Mesenchymal stem cell (in vitro differentiated cells and primary cell): Measurements from ENCODE around the gene SUMO3. TPM values are rescaled to one million over a fixed set of nuclear protein-coding genes. Genes with fewer than 3 reads are reported as not detected.

Source experiments
- DNase-seq: peaks from one replicate; pipeline ENCODE4 v3.0.0-alpha.2; 2013
- H2AFZ ChIP-seq: one replicate; pipeline ENCODE4 v1.6.1; 2013; ENCODE audit warnings: low read depth, mild to moderate bottlenecking, control low read depth, inconsistent platforms, low read length, moderate library complexity
- H2AK5ac ChIP-seq: 2 replicates; pipeline ENCODE4 v1.6.1; 2013; ENCODE audit warnings: low read length, moderate library complexity, mild to moderate bottlenecking, inconsistent platforms; ENCODE audit not compliant: severe bottlenecking
- H2BK120ac ChIP-seq: one replicate; pipeline ENCODE4 v1.6.1; 2013; ENCODE audit warnings: low read depth, mild to moderate bottlenecking, inconsistent platforms, low read length, moderate library complexity
- H2BK12ac ChIP-seq, 2 experiments: one replicate each; pipeline ENCODE4 v1.6.1; 2013; ENCODE audit warnings: inconsistent platforms in 2 of 2, low read length in 2 of 2, mild to moderate bottlenecking in 2 of 2, moderate library complexity in 2 of 2, control low read depth in 1 of 2
- H2BK15ac ChIP-seq: one replicate; pipeline ENCODE4 v1.6.1; 2013; ENCODE audit warnings: mild to moderate bottlenecking, low read depth, inconsistent platforms; ENCODE audit not compliant: poor library complexity, severe bottlenecking
- H2BK5ac ChIP-seq: 2 replicates; pipeline ENCODE4 v1.6.1; 2013; ENCODE audit warnings: low read depth, mild to moderate bottlenecking, low read length, control low read depth, inconsistent platforms; ENCODE audit not compliant: poor library complexity, severe bottlenecking
- H3K14ac ChIP-seq, 2 experiments: one replicate each; pipeline ENCODE4 v1.6.1; 2013; ENCODE audit warnings: inconsistent platforms in 2 of 2, low read length in 2 of 2, control low read depth in 1 of 2, mild to moderate bottlenecking in 1 of 2, moderate library complexity in 1 of 2
- H3K18ac ChIP-seq, 2 experiments: one replicate each; pipeline ENCODE4 v1.6.1; 2013; ENCODE audit warnings: inconsistent platforms in 2 of 2, low read length in 2 of 2, control low read depth in 1 of 2, low read depth in 1 of 2, mild to moderate bottlenecking in 1 of 2
- H3K23ac ChIP-seq, 2 experiments: one replicate each; pipeline ENCODE4 v1.6.1; 2013; ENCODE audit warnings: inconsistent platforms in 2 of 2, low read length in 2 of 2, mild to moderate bottlenecking in 2 of 2, moderate library complexity in 2 of 2, control low read depth in 1 of 2
- H3K27ac ChIP-seq: 2 replicates; pipeline ENCODE4 v1.5.1; 2013; ENCODE audit warnings: mild to moderate bottlenecking, moderate library complexity, low read length, control low read depth, inconsistent platforms; ENCODE audit not compliant: poor library complexity, severe bottlenecking
- H3K27me3 ChIP-seq, 2 experiments: 2 replicates each; pipeline versions ENCODE4 v1.6.1 to v1.7.0; 2013; ENCODE audit warnings: low read length in 2 of 2, mild to moderate bottlenecking in 2 of 2, moderate library complexity in 2 of 2, control low read depth in 1 of 2, inconsistent platforms in 1 of 2; ENCODE audit not compliant: control insufficient read depth in 1 of 2, insufficient read depth in 1 of 2
- H3K36me3 ChIP-seq, 2 experiments: 2 replicates each; pipeline versions ENCODE4 v1.6.1 to v1.7.0; 2013; ENCODE audit warnings: low read length in 2 of 2, control low read depth in 1 of 2, inconsistent platforms in 1 of 2, low read depth in 1 of 2, mild to moderate bottlenecking in 1 of 2; ENCODE audit not compliant: insufficient read depth in 2 of 2, control insufficient read depth in 1 of 2
- H3K4ac ChIP-seq, 2 experiments: one replicate each; pipeline ENCODE4 v1.6.1; 2013; ENCODE audit warnings: inconsistent platforms in 2 of 2, low read length in 2 of 2, mild to moderate bottlenecking in 2 of 2, moderate library complexity in 2 of 2, control low read depth in 1 of 2, low read depth in 1 of 2
- H3K4me1 ChIP-seq: 2 replicates; pipeline ENCODE4 v1.6.1; 2013; ENCODE audit warnings: low read depth, low read length, control low read depth; ENCODE audit not compliant: control insufficient read depth, insufficient read depth
- H3K4me2 ChIP-seq: 2 replicates; pipeline ENCODE4 v1.6.1; 2013; ENCODE audit warnings: low read length, mild to moderate bottlenecking, inconsistent platforms; ENCODE audit not compliant: poor library complexity, severe bottlenecking
- H3K4me3 ChIP-seq, 2 experiments: 2 replicates each; pipeline versions ENCODE4 v1.5.1 to v1.7.0; 2013; ENCODE audit warnings: low read length in 2 of 2, mild to moderate bottlenecking in 2 of 2, control low read depth in 1 of 2, low read depth in 1 of 2; ENCODE audit not compliant: insufficient read depth in 1 of 2
- H3K79me1 ChIP-seq: replicated peaks from 2 replicates; pipeline ENCODE4 v1.6.1; 2013; ENCODE audit warnings: mild to moderate bottlenecking, control low read depth, low read length, inconsistent platforms; ENCODE audit not compliant: poor library complexity, severe bottlenecking
- H3K9ac ChIP-seq: 2 replicates; pipeline ENCODE4 v1.7.0; 2013; ENCODE audit warnings: mild to moderate bottlenecking, low read length, moderate library complexity
- H3K9me3 ChIP-seq: 2 replicates; pipeline ENCODE4 v1.7.0; 2013; ENCODE audit warnings: mild to moderate bottlenecking, low read length; ENCODE audit not compliant: control insufficient read depth
- H4K8ac ChIP-seq: one replicate; pipeline ENCODE4 v1.6.1; 2013; ENCODE audit warnings: inconsistent platforms, mild to moderate bottlenecking, low read length, moderate library complexity
- H4K91ac ChIP-seq: one replicate; pipeline ENCODE4 v1.6.1; 2013; ENCODE audit warnings: mild to moderate bottlenecking, low read length, inconsistent platforms
- WGBS: methylation state at CpG from one replicate; pipeline ENCODE4 v1.1.7; 2013; ENCODE audit warnings: mixed read lengths; 5-methylcytosine and 5-hydroxymethylcytosine counted together
- polyA plus RNA-seq, 2 experiments: library from polyadenylated mRNA; stranded (reverse); fragments of 200-250 nt; gene quantifications; one replicate each; pipeline ENCODE4 v1.2.3, GENCODE V29; 2013

The SUMO3 gene
- polyA plus RNA-seq (2013, experiment 1 of 2), result 110 TPM
- 108 TPM for polyA plus RNA-seq (2013, experiment 2 of 2)

- peaks cover 28% of the 10 kb centered on the region for H3K4me1 ChIP-seq
- H3K27me3 ChIP-seq, result no peaks in the 10 kb centered on the region
- H2BK15ac ChIP-seq, result peak within 1 kb of the TSS; percentile 91
- H3K23ac ChIP-seq, result peak within 1 kb of the TSS in 1 of 2 experiments; percentile 92
- H2BK12ac ChIP-seq, result peak within 1 kb of the TSS; percentile 52 to 87
- 7% methylated on average over 57 of the region's 108 CpGs for WGBS
- H3K4ac ChIP-seq, result peak within 1 kb of the TSS; percentile 93 to 99
- peaks cover 25% of the 10 kb centered on the region for H3K79me1 ChIP-seq
- H2AK5ac ChIP-seq, result peak within 1 kb of the TSS; percentile 58
- H3K9ac ChIP-seq, result peak within 1 kb of the TSS; percentile 88
- peak; percentile 75 for DNase-seq
- no peak within 1 kb of the TSS for H3K27ac ChIP-seq
- H3K9me3 ChIP-seq, result peaks cover 24% of the 10 kb centered on the region
- peak within 1 kb of the TSS; percentile 98 for H4K8ac ChIP-seq
- H3K18ac ChIP-seq, result peak within 1 kb of the TSS; percentile 94 to 96
- H2BK5ac ChIP-seq, result peak within 1 kb of the TSS; percentile 85
- H4K91ac ChIP-seq, result peak within 1 kb of the TSS; percentile 95
- H2AFZ ChIP-seq, result peak within 1 kb of the TSS; percentile 75
- peak within 1 kb of the TSS; percentile 95 for H2BK120ac ChIP-seq
- H3K4me2 ChIP-seq, result peak within 1 kb of the TSS; percentile 87
- H3K36me3 ChIP-seq, result peaks cover 3 to 29% of the 10 kb centered on the region in 2 experiments
- peak within 1 kb of the TSS; percentile 82 to 88 for H3K4me3 ChIP-seq
- peak within 1 kb of the TSS in 1 of 2 experiments; percentile 91 for H3K14ac ChIP-seq
These were observed at the start of gene SUMO3 for GRCh38 chr21:44817914-44818639. Gene SUMO3 (minus strand): TSS chr21:44818062. CDS start chr21:44817968, 94 bp downstream.

GRCh38 chr21:44867464-44867863 lies 49.6 kb upstream of the SUMO3 start:
- H4K91ac ChIP-seq, result no peak overlapping the region
- no peak for DNase-seq
- H2BK120ac ChIP-seq, result no peak overlapping the region
- no peaks in the 10 kb centered on the region for H3K27me3 ChIP-seq
- no peak overlapping the region for H3K4me2 ChIP-seq
- H3K4ac ChIP-seq, result no peak overlapping the region
- H2AK5ac ChIP-seq, result peak overlapping the region; percentile 2
- no peak overlapping the region for H3K9ac ChIP-seq
- H3K9me3 ChIP-seq, result no peaks in the 10 kb centered on the region
- no peak overlapping the region for H2AFZ ChIP-seq
- peak overlapping the region; percentile 5 to 81 for H3K18ac ChIP-seq
- H2BK12ac ChIP-seq, result peak overlapping the region in 1 of 2 experiments; percentile 82
- WGBS, result 88% methylated on average over 15 of the region's 15 CpGs
- H3K27ac ChIP-seq, result no peak overlapping the region
- no peak overlapping the region for H2BK15ac ChIP-seq
- peak overlapping the region in 1 of 2 experiments; percentile 0 for H3K14ac ChIP-seq
- peaks cover 4% of the 10 kb centered on the region for H3K79me1 ChIP-seq
- H3K4me3 ChIP-seq, result no peak overlapping the region
- peaks cover 32% of the 10 kb centered on the region in 2 experiments for H3K36me3 ChIP-seq
- no peak overlapping the region for H2BK5ac ChIP-seq
- H3K4me1 ChIP-seq, result peaks cover 52% of the 10 kb centered on the region
- H4K8ac ChIP-seq, result peak overlapping the region; percentile 86
- H3K23ac ChIP-seq, result no peak overlapping the region

DNA sequence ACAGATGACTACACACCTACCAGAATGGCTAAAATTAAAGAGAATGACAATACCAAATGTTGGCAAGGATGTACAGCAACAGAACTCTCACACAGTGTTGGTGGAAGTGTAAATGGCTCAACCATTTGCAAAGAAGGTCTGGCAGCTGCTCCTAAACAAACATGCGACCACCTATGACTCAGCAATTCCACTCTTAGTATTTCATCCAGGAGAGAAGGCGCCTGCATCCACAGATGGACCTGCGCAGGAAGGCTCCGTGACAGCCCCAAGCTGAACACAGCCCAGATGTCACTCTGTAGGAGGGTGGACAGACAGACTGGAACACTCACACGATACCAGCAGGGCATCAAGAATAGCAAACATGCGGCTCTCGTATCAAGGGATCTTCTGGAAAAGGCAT lies 48.9 kb upstream of the SUMO3 start:
- no peak overlapping the region for H4K8ac ChIP-seq
- no peak overlapping the region for H2BK15ac ChIP-seq
- peaks cover 37 to 38% of the 10 kb centered on the region in 2 experiments for H3K36me3 ChIP-seq
- no peak overlapping the region for H3K23ac ChIP-seq
- WGBS, result 24% methylated on average over 7 of the region's 7 CpGs
- H2BK5ac ChIP-seq, result no peak overlapping the region
- peak overlapping the region; percentile 19 for H3K4me2 ChIP-seq
- H3K79me1 ChIP-seq, result peaks cover 4% of the 10 kb centered on the region
- no peak overlapping the region for H2BK120ac ChIP-seq
- H3K4me1 ChIP-seq, result peaks cover 51% of the 10 kb centered on the region
- peak overlapping the region; percentile 41 for H3K27ac ChIP-seq
- peak overlapping the region; percentile 2 for H2AK5ac ChIP-seq
- no peak overlapping the region for H2AFZ ChIP-seq
- peak; percentile 86 for DNase-seq
- H3K9ac ChIP-seq, result no peak overlapping the region
- no peak overlapping the region for H4K91ac ChIP-seq
- H3K27me3 ChIP-seq, result no peaks in the 10 kb centered on the region
- H3K9me3 ChIP-seq, result no peaks in the 10 kb centered on the region
- H2BK12ac ChIP-seq, result peak overlapping the region in 1 of 2 experiments; percentile 82
- H3K14ac ChIP-seq, result no peak overlapping the region
- H3K4me3 ChIP-seq, result no peak overlapping the region
- H3K4ac ChIP-seq, result peak overlapping the region in 1 of 2 experiments; percentile 27
- H3K18ac ChIP-seq, result peak overlapping the region; percentile 42 to 81

- Histone ChIP-seq H3K4me3 (peak overlapping the region in 1 of 2 experiments; percentile 0), H3K36me3 (peaks cover 44 to 46% of the 10 kb centered on the region in 2 experiments), H3K14ac (peak overlapping the region in 1 of 2 experiments; percentile 53), H4K8ac (no peak overlapping the region), H3K27ac (no peak overlapping the region), H3K18ac (peak overlapping the region; percentile 37 to 54), H3K4ac (no peak overlapping the region), H2BK5ac (no peak overlapping the region), H3K23ac (no peak overlapping the region), H3K4me1 (peaks cover 48% of the 10 kb centered on the region), H2BK120ac (no peak overlapping the region), H2AFZ (no peak overlapping the region), H3K79me1 (peaks cover 4% of the 10 kb centered on the region), H2BK15ac (no peak overlapping the region), H3K9me3 (no peaks in the 10 kb centered on the region), H2BK12ac (peak overlapping the region in 1 of 2 experiments; percentile 35), H2AK5ac (peak overlapping the region; percentile 27), H3K4me2 (no peak overlapping the region), H4K91ac (peak overlapping the region; percentile 54), H3K9ac (no peak overlapping the region), H3K27me3 (no peaks in the 10 kb centered on the region)
- 89% methylated on average over 12 of the region's 12 CpGs for WGBS
- no peak for DNase-seq
These were observed 47.9 kb upstream of the SUMO3 start for GRCh38 chr21:44865561-44866280.
